Caco-2 (cell line): Measurements from ENCODE around the gene GPBP1. TPM values are rescaled to one million over a fixed set of nuclear protein-coding genes. Genes with fewer than 3 reads are reported as not detected.
"Not testable (repeated sequence)": the region's sequence is repeated elsewhere in the genome, so short reads cannot be mapped to it uniquely, and the experiment has no call there.

Source experiments
- BruUV-seq: library from RNA; stranded (reverse); fragments of 400-500 nt; replicated peaks from 2 replicates; lab custom pipeline; 2021; lab: Mats Ljungman, UMichigan
- CTCF ChIA-PET: fragments of 300-600 bp; sonication (Branson Sonifier 250); formaldehyde crosslinking; loops from one replicate; lab custom pipeline; 2022; ENCODE audit warnings: antibody characterized with exemption; lab: Charles Lee
- POLR2A ChIA-PET: fragments of 300-600 bp; sonication (Branson Sonifier 250); formaldehyde crosslinking; loops from one replicate; lab custom pipeline; 2022; ENCODE audit warnings: antibody characterized with exemption; lab: Charles Lee
- DNase-seq, 2 experiments: peaks; one replicate each; pipeline versions ENCODE4 v3.0.0 to v3.0.0-alpha.2; 2020 to 2022
- H3K27me3 ChIP-seq: replicated peaks from 2 replicates; pipeline ENCODE4 v1.6.0; 2011; ENCODE audit warnings: low read length; ENCODE audit not compliant: control insufficient read depth, insufficient read depth
- H3K36me3 ChIP-seq: 2 replicates; pipeline ENCODE4 v1.5.1; 2011; ENCODE audit warnings: low read length; ENCODE audit not compliant: control insufficient read depth, insufficient read depth
- H3K4me1 ChIP-seq: fragments of 250-450 bp; sonication (Bioruptor Pico); 2 replicates; pipeline ENCODE4 v1.5.1; 2020; ENCODE audit warnings: mild to moderate bottlenecking
- H3K4me3 ChIP-seq: 2 replicates; pipeline ENCODE4 v1.5.1; 2011; ENCODE audit warnings: low read depth, mild to moderate bottlenecking, control low read depth, low read length
- H3K9me3 ChIP-seq: fragments of 250-450 bp; sonication (Bioruptor Pico); 2 replicates; pipeline ENCODE4 v1.5.1; 2020; ENCODE audit warnings: mild to moderate bottlenecking, moderate library complexity
- H3K27ac Mint-ChIP-seq: one replicate; pipeline ENCODE4 v1.8.0; 2022; ENCODE audit warnings: mixed read lengths; ENCODE audit not compliant: unreplicated experiment
- H3K27me3 Mint-ChIP-seq: one replicate; pipeline ENCODE4 v1.8.0; 2022; ENCODE audit warnings: mixed read lengths; ENCODE audit not compliant: insufficient read depth, unreplicated experiment
- H3K36me3 Mint-ChIP-seq: one replicate; pipeline ENCODE4 v1.8.0; 2022; ENCODE audit warnings: mild to moderate bottlenecking, mixed read lengths; ENCODE audit not compliant: insufficient read depth, unreplicated experiment
- H3K4me1 Mint-ChIP-seq: one replicate; pipeline ENCODE4 v1.8.0; 2022; ENCODE audit warnings: low read depth, mixed read lengths; ENCODE audit not compliant: unreplicated experiment
- H3K4me3 Mint-ChIP-seq: one replicate; pipeline ENCODE4 v1.8.0; 2022; ENCODE audit warnings: mild to moderate bottlenecking, moderate library complexity, mixed read lengths; ENCODE audit not compliant: unreplicated experiment
- H3K9me3 Mint-ChIP-seq: one replicate; pipeline ENCODE4 v1.8.0; 2022; ENCODE audit warnings: mixed read lengths; ENCODE audit not compliant: unreplicated experiment
- CTCF ChIP-seq, 2 experiments: fragments of 200-600 bp in 1 of 2; IDR thresholded peaks; 1 replicate in 1 of 2; 2 replicates in 1 of 2; pipeline versions ENCODE4 v1.5.1 to v1.8.0; 2011 to 2022; ENCODE audit warnings: antibody characterized with exemption in 1 of 2, control low read depth in 1 of 2, inconsistent platforms in 1 of 2, low read depth in 1 of 2, low read length in 1 of 2, mild to moderate bottlenecking in 1 of 2, moderate library complexity in 1 of 2; ENCODE audit not compliant: insufficient read depth in 1 of 2, severe bottlenecking in 1 of 2, unreplicated experiment in 1 of 2
- intact Hi-C: fragments of 100-400 bp; cut with micrococcal nuclease; formaldehyde crosslinking; loops from one replicate; pipeline ENCODE4 v1.10.0; 2022; ENCODE audit not compliant: unreplicated experiment
- total RNA-seq: library from RNA; stranded (reverse); gene quantifications from 2 replicates; pipeline ENCODE4 v1.2.3, GENCODE V29; 2022

The GPBP1 gene
- total RNA-seq, 1 experiment from 2014 or later = 100 TPM

GRCh38 chr5:57163553-57164006 lies 10.3 kb upstream of the GPBP1 start:
- Histone ChIP-seq H3K9me3 (no peaks in the 10 kb centered on the region), H3K4me3 (no peak overlapping the region), H3K27me3 (no peaks in the 10 kb centered on the region), H3K4me1 (no peaks in the 10 kb centered on the region), H3K36me3 (no peaks in the 10 kb centered on the region)
- no peaks in the 10 kb centered on the region for H3K27me3 Mint-ChIP-seq
- H3K36me3 Mint-ChIP-seq = no peaks in the 10 kb centered on the region
- no peaks in the 10 kb centered on the region for H3K4me1 Mint-ChIP-seq
- ChIA-PET POLR2A (no interaction called here), CTCF (interaction anchor here (1.0 kb wide), 1 partner anchor 25 kb away, joined by 3 read pairs; no protein-coding TSS in a partner anchor)
- intact Hi-C loops = no loop called here
- TF ChIP-seq CTCF (IDR thresholded peaks at IDR 0.05; ENCODE audit: insufficient read depth in 1 of 2, low read depth in 1 of 2, low read length in 1 of 2, severe bottlenecking in 1 of 2, unreplicated experiment in 1 of 2) = no peak
- H3K4me3 Mint-ChIP-seq = no peak overlapping the region
- no peak overlapping the region for H3K27ac Mint-ChIP-seq
- BruUV-seq = no TSS peak
- DNase-seq = no peak
- H3K9me3 Mint-ChIP-seq = no peaks in the 10 kb centered on the region

GRCh38 chr5:57164124-57164523 lies 9.7 kb upstream of the GPBP1 start:
- H3K4me1 Mint-ChIP-seq = no peaks in the 10 kb centered on the region
- H3K4me3 Mint-ChIP-seq = no peak overlapping the region
- H3K36me3 Mint-ChIP-seq = no peaks in the 10 kb centered on the region
- ChIA-PET POLR2A (no interaction called here), CTCF (no interaction called here)
- DNase-seq = no peak
- H3K27ac Mint-ChIP-seq = no peak overlapping the region
- H3K27me3 Mint-ChIP-seq = no peaks in the 10 kb centered on the region
- no peaks in the 10 kb centered on the region for H3K9me3 Mint-ChIP-seq
- H3K4me3 ChIP-seq = no peak overlapping the region
- no peaks in the 10 kb centered on the region for H3K36me3 ChIP-seq
- no TSS peak for BruUV-seq
- TF ChIP-seq CTCF (IDR thresholded peaks at IDR 0.05; ENCODE audit: insufficient read depth in 1 of 2, low read depth in 1 of 2, low read length in 1 of 2, severe bottlenecking in 1 of 2, unreplicated experiment in 1 of 2) = no peak
- H3K27me3 ChIP-seq = no peaks in the 10 kb centered on the region
- H3K9me3 ChIP-seq = no peaks in the 10 kb centered on the region
- no peaks in the 10 kb centered on the region for H3K4me1 ChIP-seq
- intact Hi-C loops = no loop called here

- H3K27me3 ChIP-seq, H3K4me3 ChIP-seq, POLR2A ChIA-PET, intact Hi-C loops, H3K9me3 Mint-ChIP-seq, CTCF ChIA-PET, H3K4me1 ChIP-seq, H3K36me3 Mint-ChIP-seq, BruUV-seq, H3K4me3 Mint-ChIP-seq, H3K9me3 ChIP-seq, H3K27me3 Mint-ChIP-seq, H3K27ac Mint-ChIP-seq, DNase-seq, H3K4me1 Mint-ChIP-seq, H3K36me3 ChIP-seq: not testable (repeated sequence)
Observed at GRCh38 chr5:57165171-57165570, 8.7 kb upstream of the GPBP1 start.

GRCh38 chr5:57166276-57166675 lies 7.6 kb upstream of the GPBP1 start:
- Histone ChIP-seq H3K4me1 (no peaks in the 10 kb centered on the region), H3K9me3 (no peaks in the 10 kb centered on the region), H3K36me3 (no peaks in the 10 kb centered on the region), H3K27me3 (no peaks in the 10 kb centered on the region), H3K4me3 (no peak overlapping the region)
- POLR2A ChIA-PET = no interaction called here
- no peak overlapping the region for H3K27ac Mint-ChIP-seq
- no peaks in the 10 kb centered on the region for H3K4me1 Mint-ChIP-seq
- no peaks in the 10 kb centered on the region for H3K27me3 Mint-ChIP-seq
- H3K4me3 Mint-ChIP-seq = no peak overlapping the region
- DNase-seq = no peak
- H3K36me3 Mint-ChIP-seq = no peaks in the 10 kb centered on the region
- TF ChIP-seq CTCF (IDR thresholded peaks at IDR 0.05; ENCODE audit: insufficient read depth in 1 of 2, low read depth in 1 of 2, low read length in 1 of 2, severe bottlenecking in 1 of 2, unreplicated experiment in 1 of 2) = no peak
- no TSS peak for BruUV-seq
- no peaks in the 10 kb centered on the region for H3K9me3 Mint-ChIP-seq
- CTCF ChIA-PET = interaction anchor here (0.6 kb wide), 1 partner anchor 48 kb away, joined by 3 read pairs; no protein-coding TSS in a partner anchor
- intact Hi-C loops = no loop called here
